ENCODE results near the gene ARHGEF2.

ARHGEF2 gene

GRCh38 chr1:155978325-155978972 is at the start of gene ARHGEF2:
Gene ARHGEF2 (minus strand): TSS chr1:155978547. CDS start chr1:155978427, 120 bp downstream.
- DNase-seq: peak; percentile 93

- DNase-seq: no peak
Measured at GRCh38 chr1:156026588-156026987, 48.2 kb upstream of the ARHGEF2 start.

GRCh38 chr1:156025876-156026275 is 47.5 kb upstream of the ARHGEF2 start:
- peak; percentile 44 for DNase-seq

DNA sequence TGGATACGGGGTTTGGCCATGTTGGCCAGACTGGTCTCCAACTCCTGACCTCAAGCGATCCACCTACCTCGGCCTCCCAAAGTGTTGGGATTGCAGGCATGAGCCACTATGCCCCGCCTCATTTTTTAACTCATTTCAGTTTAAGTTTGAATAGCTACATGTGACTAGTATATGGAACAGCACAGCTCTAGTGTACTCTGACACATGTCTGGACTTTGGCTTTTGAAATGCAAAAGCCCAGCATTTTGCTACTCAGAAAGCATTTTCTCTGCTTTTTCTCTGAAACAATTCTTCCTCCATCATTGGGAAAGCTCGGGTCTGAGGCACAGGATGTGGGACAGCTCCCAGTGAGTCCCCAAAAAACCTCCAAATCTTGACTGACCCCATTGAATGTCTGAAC is 46.5 kb upstream of the ARHGEF2 start:
- DNase-seq: no peak

- no peak for DNase-seq
Measured at GRCh38 chr1:156021954-156022353, 43.6 kb upstream of the ARHGEF2 start.

GRCh38 chr1:156021093-156021428 is 42.7 kb upstream of the ARHGEF2 start:
- no peak for DNase-seq

DNA sequence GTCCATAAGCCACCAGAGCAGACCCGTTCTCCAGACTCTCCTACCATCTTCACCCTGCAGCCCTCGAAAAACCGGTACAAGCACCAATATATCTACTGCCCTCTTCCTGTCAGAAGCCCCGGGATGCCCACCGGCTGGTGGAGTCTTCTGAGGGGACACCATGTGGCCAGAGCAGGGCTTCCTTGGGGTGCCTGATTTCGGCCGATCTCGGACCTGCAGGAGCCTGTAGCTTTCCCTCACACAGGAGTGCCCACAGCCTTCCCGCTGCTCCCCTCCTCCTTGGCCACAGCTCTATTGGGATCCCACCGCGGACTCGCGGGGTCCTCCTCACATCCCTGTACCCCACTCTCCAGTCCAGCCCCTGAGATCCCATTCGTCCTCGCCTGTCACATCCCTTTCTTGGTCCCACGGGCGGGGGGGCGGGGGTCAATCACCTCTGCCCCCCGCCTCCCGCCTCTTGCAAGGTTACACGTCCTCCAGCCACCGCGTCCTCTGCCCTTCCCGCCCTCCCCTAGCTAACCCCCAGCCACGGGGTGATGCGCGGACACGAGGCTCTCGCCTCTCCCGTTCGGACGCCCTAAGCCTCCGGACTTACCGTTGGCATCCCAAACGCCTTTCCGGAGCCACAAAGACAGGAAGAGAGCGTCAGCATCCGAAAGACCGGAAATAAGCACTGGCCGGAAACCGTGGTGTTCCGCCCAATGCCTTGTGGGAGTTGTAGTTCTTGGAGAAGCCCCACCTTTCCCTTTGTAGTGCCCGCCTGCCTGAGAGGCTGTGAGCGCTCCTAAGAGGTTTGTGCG is 42.1 kb upstream of the ARHGEF2 start, which contains the start of gene SSR2:
TSS of gene SSR2 (minus strand) at position 659 of the 800 bp plus-strand sequence. CDS start 784 bp downstream, outside the sequence.
- peak; percentile 90 for DNase-seq

DNA sequence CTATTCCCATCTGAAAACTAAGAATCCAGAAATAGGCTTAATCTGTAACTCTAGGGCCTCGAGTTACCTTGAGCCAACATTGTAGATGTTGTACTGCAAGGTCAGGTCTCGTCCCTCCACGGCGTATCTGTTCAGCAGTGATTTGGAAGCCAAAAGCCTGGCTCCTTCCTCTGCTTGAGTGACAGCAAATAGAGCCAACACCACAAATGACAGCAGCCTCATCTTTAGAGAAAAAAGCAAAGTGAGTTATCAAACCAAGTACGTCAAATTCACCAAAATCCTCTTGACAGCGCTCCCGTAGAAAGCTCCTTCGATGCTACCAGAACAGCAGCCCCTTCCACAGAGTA is 41.6 kb upstream of the ARHGEF2 start:
- no peak for DNase-seq

- DNase-seq: no peak
Measured at GRCh38 chr1:156014829-156015228, 36.5 kb upstream of the ARHGEF2 start.

GRCh38 chr1:156012051-156012817 is 33.9 kb upstream of the ARHGEF2 start:
- no peak for DNase-seq

DNA sequence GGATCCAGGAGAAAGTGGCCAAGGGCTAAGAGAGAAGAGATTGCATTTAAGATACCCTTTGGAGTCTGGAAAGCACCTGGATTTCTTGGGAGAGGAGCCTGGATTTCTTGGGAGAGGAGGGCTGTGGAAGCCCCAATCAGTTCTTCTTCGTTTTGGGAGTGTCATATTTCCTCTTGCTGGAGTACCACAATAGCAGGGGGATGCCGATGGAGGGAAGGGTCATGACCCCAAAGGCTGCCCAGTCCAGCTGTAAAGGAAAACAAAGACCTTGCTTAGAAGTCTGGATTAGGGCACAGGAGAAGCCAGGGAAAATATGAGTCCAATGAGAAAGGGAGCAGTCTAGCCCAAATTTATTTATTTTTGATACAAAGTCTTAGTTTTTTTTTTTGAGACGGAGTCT is 31.1 kb upstream of the ARHGEF2 start:
- DNase-seq: no peak

DNA sequence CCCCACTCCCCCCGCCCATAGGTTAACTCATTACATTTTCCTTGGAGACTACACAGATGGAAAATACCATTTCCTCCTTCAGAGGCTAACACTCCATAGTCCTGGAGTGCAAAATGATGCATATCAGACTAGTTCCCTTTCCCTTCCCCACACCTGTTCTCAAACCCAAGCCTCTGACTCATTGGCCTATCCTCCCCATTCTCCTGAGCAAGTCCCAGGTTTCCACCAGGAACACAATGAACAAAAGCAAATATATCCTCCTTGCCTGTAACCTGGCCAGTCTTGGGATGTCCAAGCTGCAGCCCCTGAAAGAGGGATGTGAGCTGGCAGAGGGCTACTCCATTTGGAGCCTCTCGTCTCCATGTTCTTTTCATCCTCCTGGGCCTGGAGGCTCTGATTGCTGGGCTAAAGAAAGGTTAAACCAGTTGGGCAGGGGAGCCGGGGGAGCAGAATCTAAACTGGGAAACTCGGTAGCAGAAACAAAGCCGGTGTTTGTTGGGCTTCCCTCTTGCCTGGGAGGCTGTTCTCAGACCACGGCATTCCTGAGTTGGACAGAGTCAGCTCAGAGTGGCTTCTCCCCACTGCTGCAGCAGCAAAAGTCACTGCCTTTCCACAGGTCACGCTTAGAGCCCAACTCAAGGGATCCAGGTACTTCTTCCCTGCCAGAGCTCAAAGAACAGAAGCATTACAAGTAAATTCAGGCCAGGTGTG is 28.5 kb upstream of the ARHGEF2 start:
- DNase-seq: no peak

DNA sequence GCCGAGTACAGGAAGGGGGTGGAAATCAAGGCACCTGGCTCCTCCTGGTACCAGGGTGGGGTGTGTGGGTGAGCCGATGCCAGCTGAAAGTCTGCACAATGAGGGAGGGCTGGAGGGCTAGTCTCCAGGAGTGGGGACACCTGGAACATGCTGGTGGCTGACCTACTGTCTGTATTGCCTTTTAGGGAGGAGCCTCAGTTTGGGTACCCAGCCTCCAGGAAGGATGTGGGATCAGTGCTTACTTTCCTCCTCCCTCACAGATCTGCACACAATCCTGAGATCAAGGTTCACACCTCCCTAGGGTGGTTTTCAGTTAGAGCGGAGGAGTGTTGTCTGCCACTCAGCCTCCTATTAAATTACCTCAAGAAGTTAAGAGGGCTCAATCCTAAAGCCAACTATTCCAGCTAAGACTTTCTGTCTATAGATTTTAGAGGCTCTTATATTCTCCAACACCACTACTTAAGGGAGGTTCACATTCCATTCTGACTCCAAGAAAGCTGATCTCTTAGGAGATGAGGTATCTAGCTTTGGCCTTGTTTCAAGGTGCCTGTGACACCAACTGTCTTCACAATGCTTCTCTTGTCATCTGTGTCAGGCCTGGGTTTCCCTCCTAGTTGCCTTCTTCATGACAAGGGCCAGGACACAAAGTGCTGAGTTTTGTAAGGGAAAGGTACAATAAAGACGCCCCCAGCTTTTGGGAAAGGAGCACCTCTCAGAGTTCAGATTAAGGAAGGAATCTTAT is 26.7 kb upstream of the ARHGEF2 start:
- peak; percentile 28 for DNase-seq

DNA sequence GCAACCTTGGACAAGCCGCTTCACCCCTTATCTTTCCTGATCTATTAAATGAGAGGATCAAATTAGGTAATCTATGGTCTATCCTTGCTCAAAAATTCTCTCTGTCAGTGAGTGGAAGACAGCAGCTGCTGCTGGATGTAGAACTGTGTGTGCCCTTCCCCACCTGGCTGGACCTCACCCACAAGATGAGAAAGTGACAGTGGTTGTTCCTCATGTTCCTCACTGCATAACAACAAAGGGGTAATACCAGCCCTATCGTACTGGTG is 25.5 kb upstream of the ARHGEF2 start:
- no peak for DNase-seq

GRCh38 chr1:156002188-156002911 is 24.0 kb upstream of the ARHGEF2 start:
- no peak for DNase-seq

- DNase-seq: no peak
Measured at GRCh38 chr1:156001662-156002171, 23.4 kb upstream of the ARHGEF2 start.

DNA sequence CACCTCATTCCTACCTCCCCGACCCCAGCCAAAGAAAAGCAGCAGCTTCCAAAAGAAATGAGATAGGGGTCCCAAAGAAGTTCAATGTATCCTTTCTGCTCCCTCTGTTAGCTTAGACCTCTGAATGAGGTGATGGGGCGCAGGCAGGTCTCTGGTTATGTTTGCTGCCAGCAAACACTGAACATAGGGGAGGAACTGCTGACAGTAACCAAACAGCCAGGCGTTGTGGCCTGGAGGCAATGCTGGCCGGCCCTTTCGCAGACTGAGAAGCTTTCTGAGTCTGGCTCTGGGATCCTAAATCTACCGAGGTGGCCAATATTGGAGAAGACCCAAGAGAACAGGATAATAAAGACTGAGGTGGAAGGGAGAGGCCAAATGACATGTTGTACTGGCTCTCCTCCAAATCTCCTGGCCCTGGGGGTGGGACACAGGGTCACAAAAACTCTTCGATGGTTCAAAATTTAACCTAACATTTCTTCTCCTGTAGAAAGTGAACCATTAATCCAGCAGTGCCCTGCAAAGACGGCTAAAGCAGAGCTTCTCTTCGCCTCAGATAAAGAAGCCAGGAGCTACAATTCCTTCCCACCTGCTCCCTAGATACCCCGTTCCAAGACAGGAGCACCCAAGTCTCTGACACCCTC is 22.8 kb upstream of the ARHGEF2 start:
- no peak for DNase-seq

DNA sequence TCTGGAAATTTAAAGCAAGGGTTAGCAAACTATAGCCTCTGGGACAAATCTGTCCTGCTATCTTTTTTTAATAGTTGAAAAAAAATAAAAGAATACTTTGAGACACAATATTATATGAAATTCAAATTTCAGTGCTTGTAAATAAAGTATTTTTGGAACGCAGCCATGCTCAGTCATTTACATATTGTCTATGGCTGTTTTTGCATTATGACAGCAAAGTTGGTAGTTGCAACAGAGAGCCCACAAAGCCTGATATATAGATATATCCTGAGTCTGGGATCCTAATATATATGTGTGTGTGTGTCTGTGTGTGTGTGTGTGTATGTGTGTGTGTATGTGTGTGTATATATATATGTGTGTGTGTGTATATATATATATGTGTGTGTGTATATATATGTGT is 21.6 kb upstream of the ARHGEF2 start:
- DNase-seq: no peak

DNA sequence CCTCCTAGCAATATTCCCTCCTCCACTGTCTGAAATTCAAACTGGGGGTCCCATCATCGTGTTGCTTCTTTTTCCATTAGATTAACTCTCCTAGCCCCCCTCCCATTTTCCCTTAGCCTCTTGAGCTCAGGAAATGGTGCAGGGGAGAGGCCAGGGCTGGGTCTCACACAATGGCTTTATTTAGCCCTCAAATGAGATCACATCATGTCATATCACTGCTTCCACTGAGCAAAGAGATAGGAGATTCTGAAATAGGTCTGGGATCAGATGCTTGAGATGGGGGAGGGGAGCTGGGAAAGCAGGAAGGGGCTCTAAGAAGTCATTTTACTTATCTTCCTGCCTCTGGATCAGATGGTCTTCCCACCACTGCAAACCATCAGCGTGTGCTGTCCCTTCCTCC is 17.8 kb upstream of the ARHGEF2 start:
- DNase-seq: no peak

DNA sequence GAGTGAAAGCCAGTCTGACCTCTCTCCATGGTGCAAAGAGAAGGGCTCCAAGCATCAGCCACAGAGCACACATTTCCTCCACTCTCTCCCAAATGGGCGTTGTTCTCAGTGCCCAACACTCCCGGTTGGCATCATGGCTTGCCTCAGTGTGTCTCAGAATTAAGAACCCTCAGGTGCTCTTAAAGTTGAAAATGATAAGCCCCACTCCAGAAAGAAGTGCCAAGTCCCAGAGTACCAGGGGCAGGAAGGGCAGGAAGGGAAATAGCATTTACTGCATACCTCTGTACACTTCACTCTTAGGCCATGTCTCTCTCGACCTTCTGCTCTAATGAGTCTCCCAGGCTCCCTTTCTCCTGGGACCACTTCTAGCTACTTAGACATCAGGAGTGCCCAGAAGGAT is 15.2 kb upstream of the ARHGEF2 start:
- DNase-seq: no peak

DNA sequence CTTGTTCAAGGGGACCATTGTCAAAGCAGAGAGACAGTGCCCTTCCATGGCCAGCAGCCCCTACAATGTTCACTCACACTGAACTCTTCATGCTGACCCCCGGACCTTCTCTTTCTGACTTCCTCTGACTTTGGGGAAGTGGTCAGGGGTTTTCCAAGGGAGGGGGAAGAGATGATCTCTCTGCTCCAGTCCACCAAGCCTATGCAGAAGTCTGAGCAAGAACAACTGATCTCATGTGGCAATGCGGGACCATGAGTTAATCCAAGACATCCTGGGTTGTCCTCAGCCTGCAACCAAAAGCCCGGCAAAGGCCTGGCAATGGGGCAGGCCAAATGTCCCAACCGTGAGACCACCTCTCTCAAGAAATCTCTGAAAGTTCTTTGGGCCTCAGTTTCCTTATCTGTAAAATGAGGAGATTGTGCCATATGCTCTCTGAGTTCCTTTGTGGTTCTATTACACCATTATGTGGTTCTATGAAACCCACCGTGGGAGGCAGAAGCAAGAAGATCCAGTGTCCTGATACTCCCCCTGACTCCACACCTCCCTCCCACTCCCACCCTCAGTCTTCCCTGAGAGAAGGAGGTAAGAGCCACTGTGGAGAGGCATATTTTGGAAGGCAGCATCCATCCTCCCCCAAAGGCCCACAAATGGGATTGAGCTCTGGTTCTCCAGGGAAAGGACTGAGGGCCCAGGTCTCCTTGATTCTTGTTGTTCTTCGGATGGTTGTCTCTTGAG is 11.8 kb upstream of the ARHGEF2 start:
- no peak for DNase-seq
